GM12892 (cell line): ENCODE data around the gene PRICKLE1.
A peak's percentile ranks its signal among the peaks of the same experiment; 100 is the strongest.

Experiments used
- DNase-seq: peaks from one replicate; pipeline ENCODE4 v3.0.0; 2011; ENCODE audit not compliant: insufficient read length
- FAIRE-seq: peaks from 2 replicates; lab custom pipeline; 2011; peaks lifted over from hg19 to GRCh38; lab: Jason Lieb, UNC
- POLR2A ChIP-seq: IDR thresholded peaks from 2 replicates; pipeline ENCODE4 v1.6.1; 2011; ENCODE audit warnings: low read depth, low read length, control low read depth
- POLR2AphosphoS5 ChIP-seq: IDR thresholded peaks from 2 replicates; pipeline ENCODE4 v1.6.1; 2011; ENCODE audit warnings: low read depth, low read length, control low read depth
- TAF1 ChIP-seq: IDR thresholded peaks from 2 replicates; pipeline ENCODE4 v1.6.1; 2011; ENCODE audit warnings: low read depth, mild to moderate bottlenecking, control low read depth, low read length, borderline replicate concordance

PRICKLE1 gene

DNA sequence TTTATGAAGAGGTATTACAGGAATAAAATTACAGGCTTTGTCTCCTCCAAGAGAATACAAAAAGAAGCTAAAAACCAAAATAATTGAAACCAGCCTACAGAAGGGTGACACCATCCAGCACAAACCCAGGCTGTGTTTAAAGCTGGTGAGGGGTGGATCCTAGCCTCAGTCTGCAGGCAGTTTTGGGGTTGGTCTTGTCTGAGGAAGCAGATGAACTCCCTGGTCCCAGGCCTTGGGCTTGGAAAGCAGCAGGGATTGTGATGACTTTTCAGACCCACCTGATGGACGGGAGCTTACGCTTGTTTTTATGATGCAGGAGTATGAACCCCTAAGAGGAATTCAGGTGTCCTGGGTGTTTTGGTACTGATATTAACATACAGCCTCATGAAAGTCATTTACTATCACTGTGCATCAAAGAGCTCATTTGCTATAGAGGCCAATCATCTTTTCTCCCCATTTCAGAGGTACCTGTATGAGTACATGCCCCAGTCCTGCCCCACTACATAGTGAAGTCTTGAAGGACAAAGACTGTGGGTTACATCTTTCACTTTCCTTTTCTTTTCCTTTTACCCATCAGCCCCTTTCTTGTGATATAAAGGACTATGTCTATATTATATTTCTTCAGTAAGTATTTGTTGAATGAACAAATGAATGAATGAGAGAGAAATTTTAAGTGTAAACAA is 18.1 kb downstream of the PRICKLE1 start:
- FAIRE-seq: no peak
- TF ChIP-seq POLR2A (no peak), TAF1 (no peak), POLR2AphosphoS5 (no peak)
- no peak for DNase-seq

DNA sequence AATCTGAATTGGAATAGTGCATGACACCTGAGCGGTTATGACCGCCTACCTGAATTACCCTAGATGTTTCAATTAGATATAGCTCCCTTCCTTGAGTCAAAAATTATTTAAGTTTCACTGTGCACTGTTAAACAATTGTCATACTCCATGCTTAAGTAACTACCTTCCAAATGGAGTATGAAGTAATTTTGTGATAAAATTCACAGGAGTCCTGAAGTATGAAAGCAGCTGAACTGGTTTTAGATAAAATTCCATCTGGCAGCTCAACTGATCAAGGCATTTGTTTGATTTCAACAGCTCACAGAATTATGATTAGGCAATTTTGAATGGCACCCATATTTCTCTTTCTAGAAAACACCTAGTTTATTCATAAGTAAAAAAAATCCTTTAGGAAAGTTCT is 19.5 kb downstream of the PRICKLE1 start:
- no peak for FAIRE-seq
- TF ChIP-seq TAF1 (no peak), POLR2AphosphoS5 (no peak), POLR2A (no peak)
- no peak for DNase-seq

DNA sequence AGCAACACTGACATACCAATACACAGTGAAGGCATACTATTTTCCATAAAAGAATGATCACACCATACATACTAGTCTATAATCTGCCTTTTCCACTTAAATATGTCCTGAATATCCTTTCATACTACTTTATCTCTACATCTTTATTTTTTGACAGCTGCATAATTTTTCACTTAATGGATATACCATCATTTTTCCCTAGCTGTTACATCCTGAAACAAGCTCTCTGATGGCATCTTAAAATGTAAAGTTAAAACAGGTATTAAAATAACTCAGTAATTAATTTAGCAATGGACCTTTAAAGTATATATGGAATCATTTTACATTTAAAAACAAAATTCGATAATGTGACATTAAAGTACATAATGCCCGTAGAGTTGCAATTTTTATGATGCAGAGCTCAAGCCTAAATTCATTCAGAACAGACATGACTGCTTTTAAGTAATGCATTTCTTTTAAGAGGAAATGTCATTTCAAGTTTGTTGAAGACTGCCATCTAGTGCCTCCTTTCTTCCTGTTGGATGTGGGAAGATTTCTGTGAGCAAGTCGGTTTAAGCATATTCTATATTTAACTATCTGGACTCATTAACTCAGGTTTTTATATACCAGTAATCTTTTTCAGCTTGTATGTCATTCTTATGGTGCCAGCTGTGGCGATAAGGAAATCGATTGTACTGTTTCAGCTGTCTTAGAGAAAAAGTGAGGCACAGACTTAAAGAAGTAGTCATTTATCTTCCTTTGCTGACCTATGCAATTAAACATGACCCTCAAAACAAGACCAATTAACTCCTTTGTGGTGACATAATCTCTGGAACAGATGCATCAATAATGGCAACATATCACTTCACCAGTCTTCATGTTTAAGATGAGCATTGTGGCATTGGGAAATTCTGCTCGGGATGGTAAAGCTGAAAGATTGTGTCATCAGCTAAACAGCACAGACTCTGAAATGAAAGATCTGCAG is 20.3 kb downstream of the PRICKLE1 start:
- FAIRE-seq (peak; percentile 81), DNase-seq (no peak)
- no peak for TF ChIP-seq POLR2A
- TF ChIP-seq TAF1: no peak
- TF ChIP-seq POLR2AphosphoS5: no peak

DNA sequence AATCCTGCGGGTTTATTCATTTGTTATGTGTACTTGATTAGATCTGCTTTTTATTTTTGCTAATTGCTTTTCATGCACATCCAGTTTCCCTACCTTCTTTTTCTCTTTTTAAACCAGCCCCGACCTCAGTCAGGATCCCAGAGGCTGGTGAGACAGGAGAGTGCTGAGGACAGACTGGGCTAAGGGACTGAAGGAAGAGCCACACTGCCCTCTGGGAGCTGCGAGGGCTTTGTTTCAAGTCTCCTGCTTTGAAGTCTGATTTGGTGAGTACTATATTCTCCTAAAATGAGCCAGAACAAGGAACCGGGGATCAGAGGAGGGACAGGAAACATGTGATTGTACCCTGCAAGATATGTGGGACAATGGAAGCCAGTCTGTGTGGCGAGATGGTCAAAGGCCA is 23.9 kb downstream of the PRICKLE1 start:
- FAIRE-seq: no peak
- TF ChIP-seq TAF1 (no peak), POLR2A (no peak), POLR2AphosphoS5 (no peak)
- DNase-seq: no peak

DNA sequence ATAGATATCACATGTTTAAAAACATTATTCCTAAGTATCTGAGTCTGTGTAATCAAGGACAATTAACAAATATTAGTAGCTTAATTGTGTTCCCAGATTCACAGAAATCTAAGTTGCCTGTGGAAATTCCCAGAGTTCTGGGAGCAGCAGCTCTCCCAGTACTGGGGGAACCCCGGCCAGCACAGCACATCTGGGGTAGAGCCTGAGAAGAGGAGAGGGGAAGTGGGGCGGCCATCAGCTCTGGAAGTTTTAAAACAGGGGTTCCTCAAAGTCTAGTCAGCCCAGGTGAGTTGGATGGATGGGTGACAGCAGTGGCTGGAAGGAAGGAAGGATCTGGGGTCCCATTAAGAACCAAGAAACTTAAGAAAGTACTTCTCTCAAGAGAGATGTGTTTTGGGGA is 24.6 kb downstream of the PRICKLE1 start:
- DNase-seq: no peak
- no peak for FAIRE-seq
- no peak for TF ChIP-seq TAF1
- no peak for TF ChIP-seq POLR2A
- no peak for TF ChIP-seq POLR2AphosphoS5

DNA sequence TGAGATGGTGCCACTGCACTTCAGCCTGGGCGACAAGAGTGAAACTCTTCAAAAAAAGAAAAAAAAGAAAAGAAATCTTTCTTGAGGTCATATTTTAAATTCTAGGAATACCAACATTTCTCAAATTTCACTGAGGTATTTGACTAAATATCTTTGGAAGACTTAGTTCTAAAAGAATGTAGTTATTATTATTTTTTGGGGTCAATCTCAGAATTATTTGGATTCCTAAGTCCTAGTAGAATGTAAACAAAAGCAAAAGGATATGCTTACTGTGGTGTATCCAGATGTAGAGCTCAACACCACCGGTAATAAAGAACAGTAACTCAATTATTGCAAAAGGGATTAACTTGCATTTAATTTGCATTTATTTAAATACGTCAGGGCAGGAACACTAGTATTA is 25.0 kb downstream of the PRICKLE1 start:
- FAIRE-seq: no peak
- no peak for DNase-seq
- TF ChIP-seq POLR2A (no peak), POLR2AphosphoS5 (no peak)

DNA sequence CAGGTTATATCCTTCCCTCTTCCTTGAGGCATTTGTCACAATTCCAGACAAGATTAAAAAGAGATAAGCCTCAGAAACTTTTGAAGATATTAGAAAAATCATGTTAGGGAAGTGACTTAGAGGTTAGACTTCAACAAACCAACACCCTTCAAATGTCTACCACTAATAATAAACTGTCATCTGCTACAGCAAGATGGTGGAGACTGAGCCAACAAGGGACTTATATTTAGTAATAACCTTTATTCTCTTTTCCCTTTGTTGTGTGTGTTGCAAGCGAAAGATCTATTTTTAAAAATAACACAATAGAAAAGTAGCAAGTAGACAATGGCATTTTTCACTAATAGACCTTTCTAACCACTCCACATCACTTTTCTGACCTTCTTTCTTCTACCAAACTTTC is 28.6 kb downstream of the PRICKLE1 start:
- no peak for FAIRE-seq
- no peak for DNase-seq

DNA sequence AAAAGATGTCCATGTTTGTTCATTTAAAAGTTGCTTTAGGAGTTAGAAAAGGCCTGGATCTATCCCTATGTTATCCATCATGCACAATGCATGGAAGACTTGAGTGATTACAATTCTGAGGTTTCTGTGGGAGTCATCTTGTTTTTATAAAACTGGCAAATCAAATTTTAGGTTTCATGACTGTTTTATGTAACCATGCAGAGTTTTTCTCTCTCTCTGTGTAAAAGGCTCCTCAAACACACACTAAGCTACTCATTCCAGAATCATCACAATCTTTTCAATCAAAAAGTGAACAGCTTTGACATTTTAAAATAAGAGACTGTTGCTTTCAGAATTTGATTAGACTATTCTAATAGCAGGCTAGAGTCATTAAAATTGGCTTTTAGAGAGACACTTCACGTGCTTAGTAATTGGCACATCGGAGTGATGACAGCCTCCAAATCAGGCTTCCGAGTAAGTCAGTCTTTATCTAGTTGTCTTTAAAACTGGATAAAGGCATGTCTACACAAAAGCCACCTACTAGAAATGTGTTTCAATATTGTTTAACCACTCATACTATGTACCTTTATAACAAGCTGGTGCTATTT is 31.9 kb downstream of the PRICKLE1 start:
- DNase-seq (no peak), FAIRE-seq (no peak)
- TF ChIP-seq TAF1: no peak

More for the DNA sequence above, 28.6 kb downstream of the PRICKLE1 start:
- TF ChIP-seq POLR2A (no peak), POLR2AphosphoS5 (no peak), TAF1 (no peak)

DNA sequence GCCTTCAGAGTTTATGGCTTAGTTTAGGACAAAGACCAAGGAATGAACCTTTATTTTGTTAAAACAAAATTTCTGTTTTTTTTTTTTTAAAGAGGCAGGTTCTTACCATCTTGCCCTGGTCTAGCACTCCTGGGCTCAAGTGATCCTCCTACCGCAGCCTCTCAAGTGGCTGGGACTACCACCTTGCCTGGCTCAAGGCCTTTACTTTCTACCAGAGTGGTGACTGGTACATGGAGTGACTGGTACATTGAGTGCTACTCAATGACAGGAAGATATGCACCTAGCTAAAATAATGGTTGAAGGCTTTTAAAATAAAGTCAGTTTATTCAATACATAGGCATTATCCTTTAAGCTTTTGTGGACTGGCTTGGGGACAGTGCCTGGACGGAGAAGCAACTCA is 32.6 kb downstream of the PRICKLE1 start:
- no peak for DNase-seq

DNA sequence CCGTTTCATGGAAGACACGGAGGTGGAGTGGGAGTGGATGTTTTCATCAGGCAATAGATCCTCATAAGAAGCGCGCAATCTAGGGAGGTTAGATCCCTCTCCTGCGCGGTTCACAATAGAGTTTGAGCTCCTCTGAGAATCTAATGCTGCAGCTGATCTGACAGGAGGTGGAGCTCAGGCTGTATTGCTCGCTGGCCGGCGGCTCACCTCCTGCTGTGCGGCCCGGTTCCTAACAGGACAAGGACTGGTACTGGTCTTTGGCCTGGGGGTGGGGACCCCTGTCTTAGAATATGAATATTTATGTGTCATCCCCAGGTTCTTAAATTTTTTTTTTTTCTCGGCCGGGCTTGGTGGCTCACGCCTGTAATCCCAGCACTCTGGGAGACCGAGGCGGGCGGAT is 36.7 kb downstream of the PRICKLE1 start:
- FAIRE-seq: no peak
- TF ChIP-seq POLR2AphosphoS5 (no peak), TAF1 (no peak), POLR2A (no peak)
- no peak for DNase-seq

More for the DNA sequence above, 32.6 kb downstream of the PRICKLE1 start:
- TF ChIP-seq TAF1 (no peak), POLR2AphosphoS5 (no peak), POLR2A (no peak)
- FAIRE-seq: no peak

DNA sequence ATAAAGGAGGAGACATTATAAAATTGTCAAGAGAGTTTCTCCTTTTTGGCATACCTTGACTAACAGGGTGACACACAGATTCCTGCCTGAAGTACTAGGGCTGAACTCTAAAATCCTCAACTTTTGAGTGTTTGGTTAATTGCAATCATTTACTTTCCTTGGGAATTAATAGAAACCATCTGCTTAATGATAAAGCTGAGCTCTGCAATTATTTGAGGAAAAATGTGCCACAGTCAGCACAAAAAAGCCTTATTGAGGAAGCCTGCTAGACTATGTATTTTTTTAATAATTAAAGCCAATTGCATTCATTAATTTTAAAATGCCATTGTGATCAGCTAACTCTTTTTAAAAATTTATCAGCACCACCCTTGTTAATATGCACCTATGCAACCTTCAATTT is 38.7 kb downstream of the PRICKLE1 start:
- no peak for FAIRE-seq
- no peak for TF ChIP-seq POLR2A
- no peak for TF ChIP-seq TAF1
- no peak for TF ChIP-seq POLR2AphosphoS5
- DNase-seq: no peak

DNA sequence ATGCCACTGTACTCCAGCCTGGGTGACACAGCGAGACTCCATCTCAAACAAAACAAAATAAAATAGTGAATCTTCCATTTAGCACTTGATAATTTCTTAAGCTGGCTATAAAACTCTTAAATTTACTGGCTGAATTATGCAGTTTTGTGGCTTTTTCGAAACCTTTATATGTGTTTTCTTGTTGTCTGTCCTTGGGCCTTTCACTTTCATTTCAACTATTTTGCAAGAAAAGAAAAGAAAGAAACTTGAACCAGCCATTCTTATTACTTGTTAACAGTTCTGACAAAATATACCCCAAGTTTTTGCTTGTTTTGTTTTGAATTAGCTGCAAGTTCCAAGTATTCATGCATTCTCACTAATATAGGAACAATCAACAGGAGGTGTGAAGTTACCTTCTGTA is 42.8 kb downstream of the PRICKLE1 start:
- FAIRE-seq (no peak), DNase-seq (no peak)
- TF ChIP-seq POLR2A (no peak), POLR2AphosphoS5 (no peak), TAF1 (no peak)
